HEK293T (cell line): Measurements from ENCODE around the gene SULT1A2.
"Not testable (repeated sequence)": the region's sequence is repeated elsewhere in the genome, so short reads cannot be mapped to it uniquely, and the experiment has no call there.

Experiments
- CTCF ChIA-PET: fragments of 350-600 bp; formaldehyde crosslinking; extraction: SDS; loops from one replicate; lab custom pipeline; 2021; ENCODE audit warnings: antibody characterized with exemption, inconsistent platforms; lab: Yijun Ruan, JAX
- POLR2A ChIA-PET: fragments of 350-600 bp; formaldehyde crosslinking; extraction: SDS; loops from one replicate; lab custom pipeline; 2020; ENCODE audit warnings: antibody characterized with exemption, inconsistent platforms; lab: Yijun Ruan, JAX
- DNase-seq: peaks from one replicate; pipeline ENCODE4 v3.0.0; 2012; ENCODE audit warnings: mixed read lengths; ENCODE audit errors: extremely low spot score
- ARNT ChIP-seq: fragments of 450-650 bp; IDR thresholded peaks from 2 replicates; pipeline ENCODE4 v1.6.1; 2017; ENCODE audit warnings: mild to moderate bottlenecking
- BHLHE40 ChIP-seq: fragments of 450-650 bp; IDR thresholded peaks from 2 replicates; pipeline ENCODE4 v1.6.1; 2016; ENCODE audit warnings: mild to moderate bottlenecking, moderate library complexity, borderline replicate concordance
- CTBP1 ChIP-seq: fragments of 450-650 bp; IDR thresholded peaks from 2 replicates; pipeline ENCODE4 v1.6.1; 2016; ENCODE audit warnings: borderline replicate concordance
- ELF4 ChIP-seq: fragments of 450-650 bp; IDR thresholded peaks from 2 replicates; pipeline ENCODE4 v1.6.1; 2017; ENCODE audit warnings: antibody characterized with exemption
- FOXA1 ChIP-seq: fragments of 450-650 bp; IDR thresholded peaks from 2 replicates; pipeline ENCODE4 v1.6.1; 2016; ENCODE audit warnings: mild to moderate bottlenecking
- FOXK2 ChIP-seq: fragments of 450-650 bp; IDR thresholded peaks from 2 replicates; pipeline ENCODE4 v1.6.1; 2016; ENCODE audit warnings: mild to moderate bottlenecking
- FOXM1 ChIP-seq: fragments of 450-650 bp; IDR thresholded peaks from 2 replicates; pipeline ENCODE4 v1.6.1; 2017; ENCODE audit warnings: mild to moderate bottlenecking, borderline replicate concordance
- HDGF ChIP-seq: fragments of 450-650 bp; IDR thresholded peaks from 2 replicates; pipeline ENCODE4 v1.6.1; 2017; ENCODE audit warnings: antibody characterized with exemption, borderline replicate concordance
- L3MBTL2 ChIP-seq: fragments of 450-650 bp; conservative IDR thresholded peaks from 2 replicates; pipeline ENCODE4 v1.6.1; 2016; ENCODE audit warnings: mild to moderate bottlenecking
- LEF1 ChIP-seq: fragments of 450-650 bp; IDR thresholded peaks from 2 replicates; pipeline ENCODE4 v1.6.1; 2017; ENCODE audit warnings: mild to moderate bottlenecking, borderline replicate concordance
- NFRKB ChIP-seq: fragments of 450-650 bp; IDR thresholded peaks from 2 replicates; pipeline ENCODE4 v1.6.1; 2016; ENCODE audit warnings: mild to moderate bottlenecking, moderate library complexity
- SP1 ChIP-seq: fragments of 450-650 bp; IDR thresholded peaks from 2 replicates; pipeline ENCODE4 v1.6.1; 2017
- SUZ12 ChIP-seq: fragments of 450-650 bp; IDR thresholded peaks from 2 replicates; pipeline ENCODE4 v1.6.1; 2016; ENCODE audit warnings: mild to moderate bottlenecking
- TARDBP ChIP-seq: fragments of 450-650 bp; IDR thresholded peaks from 2 replicates; pipeline ENCODE4 v1.6.1; 2016
- ZNF384 ChIP-seq: fragments of 450-650 bp; IDR thresholded peaks from 2 replicates; pipeline ENCODE4 v1.6.1; 2016
- TF ChIP-seq, protein P1 (sequence below): fragments of 450-650 bp; IDR thresholded peaks from 2 replicates; pipeline ENCODE4 v1.6.1; 2016

Gene SULT1A2

GRCh38 chr16:28569968-28570752 is 26.7 kb downstream of the SULT1A2 start:
- ChIA-PET POLR2A (no interaction called here), CTCF (no interaction called here)
- DNase-seq = no peak
- TF ChIP-seq ARNT = no peak
- TF ChIP-seq LEF1 = no peak

GRCh38 chr16:28569021-28569420 is 27.8 kb downstream of the SULT1A2 start:
- DNase-seq = no peak
- TF ChIP-seq FOXA1 (no peak), ZNF384 (no peak), L3MBTL2 (no peak), TARDBP (no peak), SUZ12 (no peak), FOXK2 (no peak), ELF4 (no peak), ARNT (no peak), HDGF (no peak), CTBP1 (no peak), FOXM1 (no peak), NFRKB (no peak), SP1 (no peak), BHLHE40 (no peak), LEF1 (no peak)
- TF ChIP-seq, protein P1, sequence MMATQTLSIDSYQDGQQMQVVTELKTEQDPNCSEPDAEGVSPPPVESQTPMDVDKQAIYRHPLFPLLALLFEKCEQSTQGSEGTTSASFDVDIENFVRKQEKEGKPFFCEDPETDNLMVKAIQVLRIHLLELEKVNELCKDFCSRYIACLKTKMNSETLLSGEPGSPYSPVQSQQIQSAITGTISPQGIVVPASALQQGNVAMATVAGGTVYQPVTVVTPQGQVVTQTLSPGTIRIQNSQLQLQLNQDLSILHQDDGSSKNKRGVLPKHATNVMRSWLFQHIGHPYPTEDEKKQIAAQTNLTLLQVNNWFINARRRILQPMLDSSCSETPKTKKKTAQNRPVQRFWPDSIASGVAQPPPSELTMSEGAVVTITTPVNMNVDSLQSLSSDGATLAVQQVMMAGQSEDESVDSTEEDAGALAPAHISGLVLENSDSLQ = no peak
- ChIA-PET CTCF (no interaction called here), POLR2A (no interaction called here)

GRCh38 chr16:28567292-28567691 is 29.6 kb downstream of the SULT1A2 start:
- no peak for DNase-seq
- CTCF ChIA-PET = no interaction called here
- no peak for TF ChIP-seq BHLHE40
- TF ChIP-seq ZNF384 = no peak
- TF ChIP-seq FOXK2 = no peak
- TF ChIP-seq ELF4 = no peak
- no peak for TF ChIP-seq FOXM1
- no peak for TF ChIP-seq ARNT
- no peak for TF ChIP-seq SP1
- TF ChIP-seq, protein P1 = no peak
- POLR2A ChIA-PET = no interaction called here

- POLR2A ChIA-PET, CTCF ChIA-PET: not testable (repeated sequence)
Measured at GRCh38 chr16:28566233-28566925, 30.5 kb downstream of the SULT1A2 start.

GRCh38 chr16:28563218-28563617 is 33.6 kb downstream of the SULT1A2 start:
- POLR2A ChIA-PET = no interaction called here
- CTCF ChIA-PET = no interaction called here

More at GRCh38 chr16:28566233-28566925, 30.5 kb downstream of the SULT1A2 start:
- DNase-seq = not testable (repeated sequence)

GRCh38 chr16:28562199-28562598 is 34.7 kb downstream of the SULT1A2 start:
- ChIA-PET CTCF (no interaction called here), POLR2A (no interaction called here)
- TF ChIP-seq ZNF384 (no peak), SP1 (no peak), ARNT (no peak)
- DNase-seq = no peak

More at GRCh38 chr16:28563218-28563617, 33.6 kb downstream of the SULT1A2 start:
- DNase-seq = no peak
- TF ChIP-seq BHLHE40 (no peak), FOXA1 (no peak), ARNT (no peak), SUZ12 (no peak), TARDBP (no peak), L3MBTL2 (no peak), SP1 (no peak), CTBP1 (no peak), ELF4 (no peak), LEF1 (no peak), FOXK2 (no peak)
- TF ChIP-seq, protein P1 = no peak
